T-cell (primary cell): Measurements from ENCODE around the gene PCDHGB6. TPM values are rescaled to one million over a fixed set of nuclear protein-coding genes. Genes with fewer than 3 reads are reported as not detected.
"Not testable (repeated sequence)": the region's sequence is repeated elsewhere in the genome, so short reads cannot be mapped to it uniquely, and the experiment has no call there.

Source experiments
- ATAC-seq, 4 experiments: fragments of 200-7000 bp in 3 of 4; fragments of 150-1000 bp in 1 of 4; cut with Tn5 transposase; replicated peaks in 1 of 4; 1 replicate in 3 of 4; 2 replicates in 1 of 4; pipeline ENCODE4 v1.10.0; 2021; ENCODE audit warnings: moderate library complexity in 3 of 4, mild to moderate bottlenecking in 2 of 4, moderate number of reproducible peaks in 1 of 4
- CTCF ChIA-PET, 2 donors: fragments of 300-600 bp; sonication (Branson Sonifier 250); formaldehyde crosslinking; loops; one replicate each; lab custom pipeline; 2022; ENCODE audit warnings: antibody characterized with exemption in 2 of 2; lab: Charles Lee
- POLR2A ChIA-PET, 2 donors: fragments of 300-600 bp; sonication (Branson Sonifier 250); formaldehyde crosslinking; loops; one replicate each; lab custom pipeline; 2022; ENCODE audit warnings: antibody characterized with exemption in 2 of 2; lab: Charles Lee
- DNase-seq, 35 experiments: peaks; one replicate each; pipeline versions ENCODE4 v3.0.0 to v3.0.0-alpha.2; 2013 to 2023
- H3K27ac ChIP-seq: one replicate; pipeline ENCODE4 v1.5.1; 2013; ENCODE audit warnings: low read length
- H3K27me3 ChIP-seq, 2 experiments: replicated peaks in 1 of 2; 1 replicate in 1 of 2; 2 replicates in 1 of 2; pipeline versions ENCODE4 v1.6.1 to v1.7.0; 2013; ENCODE audit warnings: low read length in 1 of 2, mixed read lengths in 1 of 2; ENCODE audit not compliant: control insufficient read depth in 2 of 2, insufficient read depth in 2 of 2; ENCODE audit errors: extremely low read depth in 1 of 2
- H3K36me3 ChIP-seq, 2 donors: 1 replicate in 1 of 2; 2 replicates in 1 of 2; pipeline versions ENCODE4 v1.6.1 to v1.7.0; 2013; ENCODE audit warnings: low read length in 1 of 2; ENCODE audit not compliant: control insufficient read depth in 2 of 2, insufficient read depth in 1 of 2; ENCODE audit errors: extremely low read depth in 1 of 2
- H3K4me1 ChIP-seq, 2 experiments: 1 replicate in 1 of 2; 2 replicates in 1 of 2; pipeline versions ENCODE4 v1.6.1 to v1.7.0; 2013; ENCODE audit warnings: low read length in 2 of 2, mixed read lengths in 1 of 2; ENCODE audit not compliant: insufficient read depth in 2 of 2, control insufficient read depth in 1 of 2; ENCODE audit errors: extremely low read depth in 1 of 2
- H3K4me3 ChIP-seq, 2 donors: 1 replicate in 1 of 2; 2 replicates in 1 of 2; pipeline versions ENCODE4 v1.5.1 to v1.7.0; 2013; ENCODE audit warnings: mild to moderate bottlenecking in 2 of 2, low read length in 1 of 2, moderate library complexity in 1 of 2; ENCODE audit not compliant: control insufficient read depth in 1 of 2; ENCODE audit errors: extremely low read depth in 1 of 2
- H3K9me3 ChIP-seq: 2 replicates; pipeline ENCODE4 v1.7.0; 2013
- H3K27ac Mint-ChIP-seq, 2 donors: one replicate each; pipeline ENCODE4 v1.8.0; 2020 to 2021; ENCODE audit warnings: mild to moderate bottlenecking in 2 of 2, mixed read lengths in 2 of 2
- H3K27me3 Mint-ChIP-seq, 2 donors: one replicate each; pipeline ENCODE4 v1.8.0; 2021 to 2022; ENCODE audit warnings: mixed read lengths in 2 of 2
- H3K36me3 Mint-ChIP-seq: one replicate; pipeline ENCODE4 v1.8.0; 2021; ENCODE audit warnings: mixed read lengths
- H3K4me1 Mint-ChIP-seq, 3 donors: one replicate each; pipeline ENCODE4 v1.8.0; 2020 to 2022; ENCODE audit warnings: mixed read lengths in 3 of 3, mild to moderate bottlenecking in 1 of 3
- H3K4me3 Mint-ChIP-seq, 3 donors: one replicate each; pipeline ENCODE4 v1.8.0; 2020 to 2022; ENCODE audit warnings: mild to moderate bottlenecking in 3 of 3, mixed read lengths in 3 of 3, moderate library complexity in 3 of 3
- H3K9me3 Mint-ChIP-seq, 3 donors: one replicate each; pipeline ENCODE4 v1.8.0; 2020 to 2022; ENCODE audit warnings: mixed read lengths in 3 of 3
- WGBS: methylation state at CpG from one replicate; pipeline ENCODE4 v1.1.5; 2013; ENCODE audit warnings: missing lambda C conversion rate; ENCODE audit not compliant: insufficient coverage; 5-methylcytosine and 5-hydroxymethylcytosine counted together
- total RNA-seq, 35 experiments: library from RNA in 6 of 35; stranded (reverse) in 6 of 35; fragments of 120-200 nt in 1 of 35; gene quantifications; one replicate each; pipeline versions ENCODE4 v1.2.1 to v1.2.4 and lab custom pipeline; 2013 to 2026

Gene PCDHGB6
- total RNA-seq, 5 donors from 2014 or later (not counting 1 experiment from before 2014, with no cell fraction given), result 0.19 to 0.59 (median 0.37) TPM; not detected in 1

DNA sequence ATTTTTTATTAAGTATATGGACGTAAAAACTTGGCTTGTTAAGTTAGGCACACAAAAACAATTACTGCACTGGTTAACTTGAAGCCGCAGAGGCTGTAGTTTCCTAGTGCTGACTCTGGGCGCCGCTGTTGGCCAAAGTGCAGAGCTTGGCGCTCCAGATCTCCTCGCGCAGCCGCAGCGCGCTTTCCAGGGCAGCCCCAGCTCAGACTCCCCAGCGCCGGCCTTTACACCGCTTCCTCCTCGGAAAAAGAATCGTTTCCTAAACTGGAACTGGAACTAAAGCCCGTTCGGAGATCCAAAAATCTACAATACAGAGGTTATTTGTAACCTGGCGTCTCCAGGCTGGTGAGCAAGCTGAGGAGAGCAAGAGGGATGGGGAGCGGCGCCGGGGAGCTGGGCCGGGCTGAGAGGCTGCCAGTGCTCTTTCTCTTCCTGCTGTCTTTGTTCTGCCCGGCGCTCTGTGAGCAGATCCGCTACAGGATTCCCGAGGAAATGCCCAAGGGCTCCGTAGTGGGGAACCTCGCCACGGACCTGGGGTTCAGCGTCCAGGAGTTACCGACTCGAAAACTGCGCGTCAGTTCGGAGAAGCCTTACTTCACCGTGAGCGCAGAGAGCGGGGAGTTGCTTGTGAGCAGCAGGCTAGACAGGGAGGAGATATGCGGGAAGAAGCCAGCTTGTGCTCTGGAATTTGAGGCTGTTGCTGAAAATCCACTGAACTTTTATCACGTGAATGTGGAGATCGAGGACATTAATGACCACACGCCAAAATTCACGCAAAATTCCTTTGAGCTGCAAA lies 9.9 kb upstream of the PCDHGB6 start, which contains the start of gene PCDHGB5:
Gene PCDHGB5 (plus strand): TSS at position 192 of the 796 bp plus-strand sequence. CDS start 181 bp downstream, at position 373.
- 22% methylated on average over 11 of the region's 43 CpGs for WGBS
- not testable (repeated sequence) for H3K27ac ChIP-seq, H3K36me3 Mint-ChIP-seq, H3K4me1 ChIP-seq, H3K27ac Mint-ChIP-seq, H3K36me3 ChIP-seq, H3K4me1 Mint-ChIP-seq
- ChIA-PET POLR2A (interaction anchor here in 1 of 2 donors (0.6 kb wide), 1 partner anchor 164 kb away, joined by 3 read pairs; no protein-coding TSS in a partner anchor), CTCF (interaction anchor here in 1 of 2 donors (1.1 to 2.1 kb wide), 5 partner anchors 15 to 169 kb away, joined by 3 to 8 read pairs (median 5); partner anchors contain the start of genes PCDHGA10 and TAF7)
- Mint-ChIP-seq H3K27me3 (peaks cover 53 to 74% of the 10 kb centered on the region in 2 donors), H3K4me3 (peak within 1 kb of the TSS; percentile 24 to 40 (median 39)), H3K9me3 (peaks cover 11 to 29% (median 20%) of the 10 kb centered on the region in 3 donors)
- peak within 1 kb of the TSS in 1 of 2 donors; percentile 38 for H3K4me3 ChIP-seq
- ATAC-seq (peak; percentile 76 to 84 (median 80)), DNase-seq (peak in 11 of 35 experiments; percentile 18 to 38 (median 25))
- peaks cover 12% of the 10 kb centered on the region for H3K9me3 ChIP-seq
- peaks cover 22 to 53% of the 10 kb centered on the region in 2 experiments for H3K27me3 ChIP-seq

DNA sequence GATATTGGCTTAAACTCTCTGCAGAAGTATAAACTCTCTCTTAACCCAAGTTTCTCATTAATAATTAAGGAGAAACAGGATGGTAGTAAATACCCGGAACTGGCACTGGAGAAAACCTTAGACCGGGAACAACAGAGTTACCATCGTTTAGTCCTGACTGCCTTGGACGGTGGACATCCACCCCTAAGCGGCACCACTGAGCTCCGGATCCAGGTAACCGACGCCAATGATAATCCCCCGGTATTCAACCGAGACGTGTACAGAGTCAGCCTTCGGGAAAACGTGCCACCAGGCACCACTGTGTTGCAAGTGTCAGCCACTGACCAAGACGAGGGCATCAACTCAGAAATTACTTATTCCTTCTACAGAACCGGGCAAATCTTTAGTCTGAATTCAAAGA lies 9.2 kb upstream of the PCDHGB6 start:
- ATAC-seq (no peak), DNase-seq (no peak)
- no peak overlapping the region for H3K4me3 ChIP-seq
- CTCF ChIA-PET, result interaction anchor here in 1 of 2 donors (1.6 to 2.1 kb wide), 2 partner anchors 14 to 126 kb away, joined by 5 to 7 read pairs; partner anchors contain the start of gene PCDHGA10
- H3K36me3 ChIP-seq, result no peaks in the 10 kb centered on the region
- Mint-ChIP-seq H3K4me3 (no peak overlapping the region), H3K27ac (no peak overlapping the region), H3K4me1 (peaks cover 0 to 2% (median 0%) of the 10 kb centered on the region in 3 donors), H3K27me3 (peaks cover 56 to 74% of the 10 kb centered on the region in 2 donors), H3K36me3 (peaks cover 8% of the 10 kb centered on the region), H3K9me3 (peaks cover 12 to 30% (median 23%) of the 10 kb centered on the region in 3 donors)
- peaks cover 20 to 55% of the 10 kb centered on the region in 2 experiments for H3K27me3 ChIP-seq
- peaks cover 9% of the 10 kb centered on the region for H3K9me3 ChIP-seq
- H3K4me1 ChIP-seq, result peaks cover 0 to 9% of the 10 kb centered on the region in 2 experiments
- no peak overlapping the region for H3K27ac ChIP-seq
- 43% methylated on average over 13 of the region's 15 CpGs for WGBS
- POLR2A ChIA-PET, result no interaction called here

GRCh38 chr5:141399555-141400258 lies 8.1 kb upstream of the PCDHGB6 start:
- H3K36me3 ChIP-seq, result no peaks in the 10 kb centered on the region
- H3K27me3 Mint-ChIP-seq, result peaks cover 56 to 74% of the 10 kb centered on the region in 2 donors
- ATAC-seq (no peak), DNase-seq (no peak)
- H3K9me3 ChIP-seq, result peaks cover 8% of the 10 kb centered on the region
- ChIA-PET CTCF (no interaction called here), POLR2A (no interaction called here)
- H3K4me1 Mint-ChIP-seq, result peaks cover 0 to 2% (median 0%) of the 10 kb centered on the region in 3 donors
- WGBS, result 45% methylated on average over 60 of the region's 61 CpGs
- H3K4me1 ChIP-seq, result peaks cover 0 to 9% of the 10 kb centered on the region in 2 experiments
- peaks cover 8% of the 10 kb centered on the region for H3K36me3 Mint-ChIP-seq
- H3K4me3 ChIP-seq, result no peak overlapping the region
- H3K4me3 Mint-ChIP-seq, result no peak overlapping the region
- H3K27ac ChIP-seq, result no peak overlapping the region
- peaks cover 20 to 52% of the 10 kb centered on the region in 2 experiments for H3K27me3 ChIP-seq
- H3K27ac Mint-ChIP-seq, result peak overlapping the region in 1 of 2 donors; percentile 77
- peaks cover 11 to 30% (median 21%) of the 10 kb centered on the region in 3 donors for H3K9me3 Mint-ChIP-seq

- ChIA-PET CTCF (interaction anchor here in 1 of 2 donors (1.0 kb wide), 1 partner anchor 161 kb away, joined by 4 read pairs; no protein-coding TSS in a partner anchor), POLR2A (no interaction called here)
- H3K4me3 Mint-ChIP-seq, result peak within 1 kb of the TSS; percentile 49 to 57 (median 55)
- H3K4me3 ChIP-seq, result peak within 1 kb of the TSS in 1 of 2 donors; percentile 20
- no peak for ATAC-seq
- peak in 1 of 35 experiments; percentile 21 for DNase-seq
- WGBS, result 21% methylated on average over 20 of the region's 27 CpGs
- H3K36me3 ChIP-seq, result no peaks in the 10 kb centered on the region
- H3K27ac Mint-ChIP-seq, result no peak within 1 kb of the TSS
- peaks cover 19 to 56% of the 10 kb centered on the region in 2 experiments for H3K27me3 ChIP-seq
- no peak within 1 kb of the TSS for H3K27ac ChIP-seq
- peaks cover 11 to 28% (median 27%) of the 10 kb centered on the region in 3 donors for H3K9me3 Mint-ChIP-seq
- peaks cover 0 to 5% (median 0%) of the 10 kb centered on the region in 3 donors for H3K4me1 Mint-ChIP-seq
- H3K27me3 Mint-ChIP-seq, result peaks cover 64 to 75% of the 10 kb centered on the region in 2 donors
- H3K36me3 Mint-ChIP-seq, result peaks cover 8% of the 10 kb centered on the region
- peaks cover 0 to 8% of the 10 kb centered on the region in 2 experiments for H3K4me1 ChIP-seq
- H3K9me3 ChIP-seq, result peaks cover 12% of the 10 kb centered on the region
Measured at GRCh38 chr5:141402553-141403243, 5.1 kb upstream of the PCDHGB6 start, which contains the start of gene PCDHGA9. TSS of gene PCDHGA9 (plus strand) at chr5:141402778. CDS start at chr5:141402953, 175 bp downstream.

GRCh38 chr5:141403387-141403786 lies 4.4 kb upstream of the PCDHGB6 start:
- Histone ChIP-seq H3K4me3 (no peak overlapping the region), H3K27ac (no peak overlapping the region), H3K27me3 (peaks cover 19 to 60% of the 10 kb centered on the region in 2 experiments), H3K4me1 (peaks cover 0 to 6% of the 10 kb centered on the region in 2 experiments), H3K36me3 (no peaks in the 10 kb centered on the region), H3K9me3 (peaks cover 12% of the 10 kb centered on the region)
- Mint-ChIP-seq H3K4me1 (peaks cover 0 to 7% (median 2%) of the 10 kb centered on the region in 3 donors), H3K27me3 (peaks cover 69 to 82% of the 10 kb centered on the region in 2 donors), H3K4me3 (no peak overlapping the region), H3K36me3 (peaks cover 10% of the 10 kb centered on the region), H3K27ac (no peak overlapping the region), H3K9me3 (peaks cover 11 to 31% (median 30%) of the 10 kb centered on the region in 3 donors)
- POLR2A ChIA-PET, result no interaction called here
- DNase-seq (no peak), ATAC-seq (no peak)
- CTCF ChIA-PET, result interaction anchor here (0.6 to 1.0 kb wide), 3 partner anchors 12 to 161 kb away, joined by 3 to 4 read pairs (median 4); no protein-coding TSS in a partner anchor
- 38% methylated on average over 16 of the region's 22 CpGs for WGBS
